ENCODE results near the gene FARP1. TPM values are rescaled to one million over a fixed set of nuclear protein-coding genes. Genes with fewer than 3 reads are reported as not detected.

The FARP1 gene
- total and polyA plus RNA-seq, 2 of the 8 experiments (the other 6 are each of a cell fraction or from before 2014, with no cell fraction given) = 24.7 to 104 TPM

DNA sequence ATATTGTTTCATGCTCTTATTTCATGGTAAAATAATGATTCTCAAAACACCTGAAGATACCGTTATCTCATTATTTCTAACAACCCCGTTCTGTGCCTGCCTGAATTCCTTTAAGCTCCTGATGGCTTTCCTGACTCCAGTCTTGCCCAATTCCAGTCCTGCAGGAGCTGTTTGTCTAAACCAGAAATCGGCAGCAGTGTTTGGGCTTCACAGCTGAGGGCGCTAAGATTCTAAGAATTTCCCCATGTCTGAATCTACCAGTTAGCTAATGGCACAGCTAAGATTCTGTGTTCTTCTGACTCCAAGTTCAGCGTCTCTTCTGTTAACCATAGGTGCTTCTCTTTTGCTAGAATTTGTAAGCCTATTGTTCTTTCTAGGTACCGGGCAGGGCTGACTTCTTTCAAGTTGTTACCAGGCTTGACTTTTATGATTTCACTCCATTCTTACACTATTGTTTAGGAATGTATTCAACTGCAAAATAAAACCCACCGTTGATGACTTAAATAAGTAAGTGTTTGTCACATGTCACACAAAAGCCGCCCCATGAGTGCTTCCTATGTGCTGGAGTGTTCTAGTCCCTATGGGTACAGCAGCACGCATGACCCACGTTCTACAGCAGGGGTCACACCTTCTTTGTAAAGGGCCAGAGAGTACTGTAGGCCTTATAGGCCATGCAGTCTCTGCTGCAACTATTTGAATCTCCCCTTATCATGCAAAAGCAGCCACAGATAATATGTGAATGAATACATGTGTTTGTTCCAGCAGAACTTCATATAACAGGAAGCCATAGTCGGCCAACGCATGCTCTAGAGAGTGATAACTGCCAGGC is 202.4 kb downstream of the FARP1 start:
- Histone ChIP-seq H3K4ac (replicated peaks; ENCODE audit: insufficient read length, low read depth, low read length) (no peak overlapping the region), H2BK5ac (ENCODE audit: low read depth, low read length) (no peak overlapping the region), H3K23ac (ENCODE audit: insufficient read length) (no peak overlapping the region), H2AK5ac (ENCODE audit: low read depth, low read length) (no peak overlapping the region), H3K36me3 (ENCODE audit: control insufficient read depth in 2 of 4, insufficient read depth in 4 of 4, low read length in 3 of 4) (no peaks in the 10 kb centered on the region), H4K5ac (ENCODE audit: insufficient read length, low read depth, low read length) (no peak overlapping the region), H4K20me1 (replicated peaks in 1 of 2; ENCODE audit: control insufficient read depth in 1 of 2, insufficient read depth in 2 of 2, low read length in 2 of 2) (peaks cover 0 to 3% of the 10 kb centered on the region in 2 experiments), H3K4me3 (ENCODE audit: extremely low read depth in 1 of 4, insufficient read depth in 2 of 4, low read depth in 3 of 4, low read length in 4 of 4) (no peak overlapping the region), H2BK120ac (replicated peaks; ENCODE audit: low read depth, low read length) (no peak overlapping the region), H3K79me2 (ENCODE audit: control insufficient read depth in 1 of 2, insufficient read depth in 2 of 2, low read length in 2 of 2) (peaks cover 0 to 4% of the 10 kb centered on the region in 2 experiments; a peak in 1 of 4 replicates), H3K27ac (ENCODE audit: low read depth, low read length) (no peak overlapping the region), H2AFZ (ENCODE audit: low read length) (no peak overlapping the region), H2BK12ac (ENCODE audit: low read depth, low read length) (no peak overlapping the region), H2BK20ac (ENCODE audit: low read length) (no peak overlapping the region), H3K4me1 (replicated peaks in 1 of 4; ENCODE audit: control insufficient read depth in 3 of 4, insufficient read depth in 4 of 4, low read length in 3 of 4) (peaks cover 0 to 3% (median 0%) of the 10 kb centered on the region in 4 experiments; a peak in 3 of 7 replicates), H3K9me3 (ENCODE audit: insufficient read depth in 2 of 2, low read depth in 1 of 2, low read length in 1 of 2) (no peaks in the 10 kb centered on the region), H2BK15ac (ENCODE audit: low read length) (no peak overlapping the region), H3K27me3 (replicated peaks in 1 of 4; ENCODE audit: control insufficient read depth in 3 of 4, extremely low read depth in 1 of 4, insufficient read depth in 3 of 4, low read length in 3 of 4) (no peaks in the 10 kb centered on the region), H3K23me2 (ENCODE audit: low read depth, low read length) (no peaks in the 10 kb centered on the region), H4K8ac (ENCODE audit: extremely low read depth, insufficient read depth, low read length) (no peak overlapping the region), H3K56ac (replicated peaks; ENCODE audit: insufficient read length, low read depth, low read length) (no peak overlapping the region), H4K91ac (replicated peaks; ENCODE audit: insufficient read length, low read length) (no peak overlapping the region), H3K4me2 (ENCODE audit: insufficient read depth in 1 of 2, low read depth in 2 of 2, low read length in 2 of 2) (no peak overlapping the region), H3K18ac (ENCODE audit: extremely low read depth, low read length) (no peak overlapping the region), H3K79me1 (ENCODE audit: low read depth, low read length) (no peaks in the 10 kb centered on the region; the same call in 1 of the 2 replicates), H3K9ac (replicated peaks in 1 of 4; ENCODE audit: extremely low read depth in 1 of 4, low read depth in 3 of 4, low read length in 3 of 4) (no peak overlapping the region), H3K14ac (ENCODE audit: insufficient read length) (no peak overlapping the region)
- WGBS, 2 experiments (ENCODE audit: extremely low coverage in 1 of 2, insufficient coverage in 1 of 2, insufficient read length in 1 of 2, insufficient replicate concordance in 2 of 2, low coverage in 1 of 2, low lambda C conversion rate in 2 of 2, missing lambda C conversion rate in 1 of 2) = 88% methylated on average over 12 of the region's 12 CpGs; no CpG with 5 or more reads in 1 of the 2 experiments
- FAIRE-seq (no peak), DNase-seq (ENCODE audit: low read depth in 1 of 2, low spot score in 2 of 2) (no peak)
- ChIA-PET POLR2A (ENCODE audit: partially characterized antibody) (interaction anchor here (2.5 kb wide), 1 partner anchor 12 kb away, joined by 8 read pairs; no protein-coding TSS in a partner anchor), CTCF (ENCODE audit: partially characterized antibody) (interaction anchor here (0.6 to 2.6 kb wide), 7 partner anchors 9 to 312 kb away, joined by 3 to 15 read pairs (median 4); no protein-coding TSS in a partner anchor)
- TF ChIP-seq KDM1A (IDR thresholded peaks at IDR 0.05; ENCODE audit: borderline replicate concordance, low read length) (no peak), RXRA (IDR thresholded peaks at IDR 0.05; ENCODE audit: insufficient read depth, low read depth, low read length) (no peak), CREB1 (IDR thresholded peaks at IDR 0.05) (no peak), CHD2 (IDR thresholded peaks at IDR 0.05; ENCODE audit: low read length) (no peak), FOSL1 (IDR thresholded peaks at IDR 0.05; ENCODE audit: insufficient read depth, low read depth, low read length) (no peak), RAD21 (IDR thresholded peaks at IDR 0.05 in 1 of 2, conservative IDR thresholded peaks at IDR 0.05 in 1 of 2; ENCODE audit: low read depth in 2 of 2, low read length in 2 of 2) (peak in 1 of 2 experiments; percentile 28; a peak in 2 of 4 replicates)
- TF ChIP-seq, protein P1, sequence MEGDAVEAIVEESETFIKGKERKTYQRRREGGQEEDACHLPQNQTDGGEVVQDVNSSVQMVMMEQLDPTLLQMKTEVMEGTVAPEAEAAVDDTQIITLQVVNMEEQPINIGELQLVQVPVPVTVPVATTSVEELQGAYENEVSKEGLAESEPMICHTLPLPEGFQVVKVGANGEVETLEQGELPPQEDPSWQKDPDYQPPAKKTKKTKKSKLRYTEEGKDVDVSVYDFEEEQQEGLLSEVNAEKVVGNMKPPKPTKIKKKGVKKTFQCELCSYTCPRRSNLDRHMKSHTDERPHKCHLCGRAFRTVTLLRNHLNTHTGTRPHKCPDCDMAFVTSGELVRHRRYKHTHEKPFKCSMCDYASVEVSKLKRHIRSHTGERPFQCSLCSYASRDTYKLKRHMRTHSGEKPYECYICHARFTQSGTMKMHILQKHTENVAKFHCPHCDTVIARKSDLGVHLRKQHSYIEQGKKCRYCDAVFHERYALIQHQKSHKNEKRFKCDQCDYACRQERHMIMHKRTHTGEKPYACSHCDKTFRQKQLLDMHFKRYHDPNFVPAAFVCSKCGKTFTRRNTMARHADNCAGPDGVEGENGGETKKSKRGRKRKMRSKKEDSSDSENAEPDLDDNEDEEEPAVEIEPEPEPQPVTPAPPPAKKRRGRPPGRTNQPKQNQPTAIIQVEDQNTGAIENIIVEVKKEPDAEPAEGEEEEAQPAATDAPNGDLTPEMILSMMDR (IDR thresholded peaks at IDR 0.05; ENCODE audit: control extremely low read depth in 1 of 3, insufficient read depth in 1 of 3, low read depth in 1 of 3, low read length in 3 of 3) = peak in 1 of 3 experiments; percentile 10; a peak in 1 of 4 replicates

Measured in H1 (cell line).